C4-2B (cell line): Measurements from ENCODE around the gene OPN4.

Experiments
- ZFX ChIP-seq: fragments of 450-650 bp; IDR thresholded peaks from 2 replicates; pipeline ENCODE4 v1.6.1; 2017
- TF ChIP-seq, protein P1 (sequence below): fragments of 450-650 bp; conservative IDR thresholded peaks from 2 replicates; pipeline ENCODE4 v1.5.1; 2017; ENCODE audit warnings: mild to moderate bottlenecking

DNA sequence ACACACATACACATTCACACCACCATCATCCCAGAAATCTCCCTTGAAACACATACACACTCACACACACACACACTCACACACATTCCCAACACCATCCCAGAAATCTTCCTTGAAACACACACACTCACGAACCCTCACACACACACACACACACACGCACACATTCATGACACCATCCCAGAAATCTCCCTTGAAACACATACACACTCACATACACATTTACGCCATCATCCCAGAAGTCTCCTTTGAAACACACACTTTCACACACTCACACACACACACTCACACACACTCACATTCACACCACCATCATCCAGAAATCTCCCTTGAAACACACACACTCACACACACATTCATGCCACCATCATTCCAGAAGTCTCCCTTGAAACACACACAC, 360 bp upstream of the OPN4 start:
- TF ChIP-seq, protein P1, sequence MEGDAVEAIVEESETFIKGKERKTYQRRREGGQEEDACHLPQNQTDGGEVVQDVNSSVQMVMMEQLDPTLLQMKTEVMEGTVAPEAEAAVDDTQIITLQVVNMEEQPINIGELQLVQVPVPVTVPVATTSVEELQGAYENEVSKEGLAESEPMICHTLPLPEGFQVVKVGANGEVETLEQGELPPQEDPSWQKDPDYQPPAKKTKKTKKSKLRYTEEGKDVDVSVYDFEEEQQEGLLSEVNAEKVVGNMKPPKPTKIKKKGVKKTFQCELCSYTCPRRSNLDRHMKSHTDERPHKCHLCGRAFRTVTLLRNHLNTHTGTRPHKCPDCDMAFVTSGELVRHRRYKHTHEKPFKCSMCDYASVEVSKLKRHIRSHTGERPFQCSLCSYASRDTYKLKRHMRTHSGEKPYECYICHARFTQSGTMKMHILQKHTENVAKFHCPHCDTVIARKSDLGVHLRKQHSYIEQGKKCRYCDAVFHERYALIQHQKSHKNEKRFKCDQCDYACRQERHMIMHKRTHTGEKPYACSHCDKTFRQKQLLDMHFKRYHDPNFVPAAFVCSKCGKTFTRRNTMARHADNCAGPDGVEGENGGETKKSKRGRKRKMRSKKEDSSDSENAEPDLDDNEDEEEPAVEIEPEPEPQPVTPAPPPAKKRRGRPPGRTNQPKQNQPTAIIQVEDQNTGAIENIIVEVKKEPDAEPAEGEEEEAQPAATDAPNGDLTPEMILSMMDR = no peak
- no peak for TF ChIP-seq ZFX
